Measurements from ENCODE around the gene MECP2.
"Not testable (repeated sequence)": the region's sequence is repeated elsewhere in the genome, so short reads cannot be mapped to it uniquely, and the experiment has no call there.

Gene MECP2

GRCh38 chrX:153993079-153993478 lies 104.4 kb downstream of the MECP2 start:
- DNase-seq (ENCODE audit: low read depth), result no peak

GRCh38 chrX:153992180-153992579 lies 105.3 kb downstream of the MECP2 start:
- DNase-seq (ENCODE audit: low read depth), result no peak

- no peak for DNase-seq (ENCODE audit: low read depth)
Observed at GRCh38 chrX:153991013-153991580, 106.4 kb downstream of the MECP2 start.

- DNase-seq (ENCODE audit: low read depth), result no peak
Observed at GRCh38 chrX:153989973-153990655, 107.4 kb downstream of the MECP2 start.

- no peak for DNase-seq (ENCODE audit: low read depth)
Observed at GRCh38 chrX:153988493-153988892, 109.0 kb downstream of the MECP2 start.

GRCh38 chrX:153984351-153985178 lies 113.0 kb downstream of the MECP2 start:
- no peak for DNase-seq (ENCODE audit: low read depth)

- DNase-seq (ENCODE audit: low read depth), result no peak
Observed at GRCh38 chrX:153983321-153983801, 114.2 kb downstream of the MECP2 start.

- peak; percentile 70 for DNase-seq (ENCODE audit: low read depth)
Observed at GRCh38 chrX:153981771-153982533, 115.6 kb downstream of the MECP2 start.

GRCh38 chrX:153981231-153981630 lies 116.3 kb downstream of the MECP2 start:
- DNase-seq (ENCODE audit: low read depth), result no peak

GRCh38 chrX:153980394-153980793 lies 117.1 kb downstream of the MECP2 start:
- not testable (repeated sequence) for DNase-seq (ENCODE audit: low read depth)

GRCh38 chrX:153974726-153975286 lies 122.7 kb downstream of the MECP2 start:
- no peak for DNase-seq (ENCODE audit: low read depth)

GRCh38 chrX:153974003-153974725 lies 123.4 kb downstream of the MECP2 start:
- no peak for DNase-seq (ENCODE audit: low read depth)

GRCh38 chrX:153973127-153974002 lies 124.2 kb downstream of the MECP2 start:
- no peak for DNase-seq (ENCODE audit: low read depth)

GRCh38 chrX:153972368-153973126 lies 125.0 kb downstream of the MECP2 start, which contains the start of gene TMEM187:
Gene TMEM187, plus strand, starts transcription at chrX:153972754. Its CDS starts 9,309 bp downstream, at chrX:153982063.
- DNase-seq (ENCODE audit: low read depth), result peak; percentile 73
